GM12875 (cell line): ENCODE results near the gene AZIN2.

Experiments
- H3K4me3 ChIP-seq: one replicate; pipeline ENCODE4 v1.5.1; 2011; ENCODE audit warnings: low read depth, low read length, control low read depth
- CTCF ChIP-seq: IDR thresholded peaks from 2 replicates; pipeline ENCODE4 v1.5.1; 2011; ENCODE audit warnings: low read depth, mild to moderate bottlenecking, control low read depth, inconsistent platforms, low read length, moderate library complexity, borderline replicate concordance; ENCODE audit not compliant: insufficient read depth

Gene AZIN2

DNA sequence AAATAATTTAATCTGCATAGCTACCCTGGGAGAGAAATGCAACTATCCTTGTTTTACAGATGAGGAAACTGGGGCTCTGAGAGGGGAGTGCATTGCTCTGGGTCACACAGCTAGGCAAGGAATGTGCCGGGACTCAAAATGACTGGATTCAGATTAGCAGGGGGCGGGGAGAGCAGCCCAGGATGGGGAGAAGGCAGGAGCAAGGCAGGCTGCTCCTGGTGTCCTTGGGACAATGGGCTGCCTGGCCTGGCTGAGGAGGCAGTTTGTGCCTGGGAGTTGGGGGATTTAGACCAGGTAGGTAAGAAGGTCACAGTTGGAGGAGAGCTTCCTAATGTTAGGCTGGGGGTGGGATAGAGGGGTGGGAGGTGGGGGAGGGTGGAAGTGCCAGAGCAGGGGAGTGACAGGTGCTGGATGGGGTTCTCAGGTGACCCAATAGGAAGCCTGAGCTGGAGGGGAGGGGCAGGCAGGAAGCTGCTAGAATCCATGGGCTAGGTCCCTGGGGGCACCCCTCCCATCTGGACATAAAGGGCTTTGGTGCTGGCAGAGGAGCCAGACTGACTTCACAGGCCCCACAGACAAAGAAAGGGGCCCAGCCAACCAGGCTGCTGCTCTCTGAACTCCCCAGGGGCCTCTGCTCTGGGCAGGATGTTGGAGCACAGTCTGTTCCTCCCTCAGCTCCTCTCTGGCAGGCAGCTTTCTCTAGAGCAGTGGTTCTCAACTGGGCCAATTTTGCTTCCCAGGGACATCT lies 71.9 kb downstream of the AZIN2 start:
- no peak for TF ChIP-seq CTCF

DNA sequence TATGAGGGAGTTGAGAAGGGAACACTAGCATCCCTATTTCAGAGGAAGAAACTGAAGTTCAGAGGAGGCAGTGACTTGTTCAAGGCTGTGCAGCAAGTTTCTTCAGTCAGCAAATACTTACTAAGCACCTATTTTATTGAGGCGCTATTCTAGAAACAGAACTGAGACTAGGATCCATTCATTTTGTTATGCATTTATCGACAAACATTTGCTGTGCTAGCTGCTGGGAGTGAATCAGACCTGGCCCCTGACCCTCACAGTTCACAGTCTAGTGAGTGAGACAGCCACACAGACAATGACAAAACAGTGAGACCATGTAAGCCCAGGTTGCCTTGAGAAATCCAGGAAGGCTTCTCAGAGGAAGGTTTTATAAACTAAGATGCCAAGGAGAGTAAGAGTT lies 72.7 kb downstream of the AZIN2 start:
- H3K4me3 ChIP-seq: no peak overlapping the region
- no peak for TF ChIP-seq CTCF

More for the DNA sequence above, 71.9 kb downstream of the AZIN2 start:
- no peak overlapping the region for H3K4me3 ChIP-seq

DNA sequence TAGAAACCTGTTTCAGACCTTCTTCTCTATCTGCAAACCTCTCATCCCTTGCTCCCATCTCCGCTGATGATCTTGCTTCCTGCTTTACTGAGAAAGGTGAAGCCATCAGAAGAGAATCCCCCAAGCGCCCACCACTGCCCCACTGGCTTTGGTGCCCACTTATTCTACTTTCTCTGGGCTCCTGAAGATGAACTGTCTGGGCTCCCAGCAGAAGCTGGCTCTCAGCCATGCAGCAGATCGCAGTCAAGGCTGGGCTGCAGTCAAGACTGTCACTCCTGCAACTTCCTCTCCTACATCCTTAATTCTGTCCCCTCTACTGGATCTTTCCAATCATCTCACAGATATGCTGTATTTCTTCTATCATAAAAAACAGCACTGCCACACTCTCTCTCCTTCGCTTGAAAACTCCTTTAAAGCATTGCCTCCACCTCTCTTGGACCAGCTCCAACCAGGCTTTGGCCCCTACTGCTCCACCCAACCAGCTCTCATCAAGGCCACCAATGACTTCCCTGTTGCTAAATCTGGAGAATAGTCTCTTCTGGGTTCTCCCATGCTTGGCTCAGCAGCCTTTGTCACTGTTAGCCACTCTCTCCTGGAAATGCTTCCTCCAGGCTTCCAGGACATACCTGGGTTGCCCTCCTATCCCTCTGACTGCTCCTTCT lies 75.1 kb downstream of the AZIN2 start:
- no peak overlapping the region for H3K4me3 ChIP-seq
- TF ChIP-seq CTCF: no peak

DNA sequence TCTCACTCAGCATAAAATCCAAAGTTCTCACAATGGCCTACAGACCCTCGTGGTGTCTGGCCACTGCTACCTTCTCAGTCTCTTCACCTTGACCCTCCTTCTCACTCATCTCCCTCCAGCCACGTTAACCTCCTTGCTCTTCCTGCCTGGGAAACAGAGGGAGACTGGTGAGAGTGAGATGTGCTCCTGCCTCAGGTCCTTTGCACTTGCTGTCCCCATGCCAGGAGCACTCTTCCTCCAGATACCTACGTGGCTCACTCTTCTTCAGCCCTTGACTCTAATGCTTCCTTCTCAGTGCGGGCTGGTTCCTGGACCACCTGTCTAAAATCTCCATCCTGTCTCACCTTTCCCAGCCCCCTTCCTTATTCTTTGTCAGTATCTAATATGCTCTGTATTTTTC lies 76.2 kb downstream of the AZIN2 start:
- no peak for TF ChIP-seq CTCF
- no peak overlapping the region for H3K4me3 ChIP-seq

- no peak overlapping the region for H3K4me3 ChIP-seq
- no peak for TF ChIP-seq CTCF
These were observed 77.4 kb downstream of the AZIN2 start for GRCh38 chr1:33158366-33158765.

DNA sequence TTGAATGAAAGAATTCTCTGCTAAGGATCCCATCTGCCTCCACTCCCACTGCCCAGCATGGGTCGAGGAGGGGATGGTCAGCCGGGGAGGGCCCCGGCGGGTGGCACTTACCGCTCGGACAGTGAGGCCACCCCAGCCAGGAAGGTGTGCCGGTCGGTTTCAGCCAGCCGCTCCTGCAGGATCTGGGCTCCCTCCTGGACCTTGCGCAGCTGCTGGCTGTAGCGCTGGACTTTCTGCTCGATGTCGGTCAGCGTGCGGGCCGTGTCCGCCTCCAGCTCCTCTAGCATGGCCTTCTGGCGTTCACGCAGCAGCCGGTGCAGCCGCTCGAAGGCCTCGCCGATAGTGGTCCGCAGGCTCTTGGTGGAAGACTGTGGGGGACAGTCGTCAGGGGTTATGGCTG lies 78.6 kb downstream of the AZIN2 start:
- no peak overlapping the region for H3K4me3 ChIP-seq
- no peak for TF ChIP-seq CTCF
